DMS53 (cell line): ENCODE results near the gene PCGF3.
A peak's percentile ranks its signal among the peaks of the same experiment; 100 is the strongest.
"Not testable (repeated sequence)": the region's sequence is repeated elsewhere in the genome, so short reads cannot be mapped to it uniquely, and the experiment has no call there.

Experiments
- DNase-seq: peaks from one replicate; lab custom pipeline; 2025; lab: John Stamatoyannopoulos, UW

PCGF3 gene

DNA sequence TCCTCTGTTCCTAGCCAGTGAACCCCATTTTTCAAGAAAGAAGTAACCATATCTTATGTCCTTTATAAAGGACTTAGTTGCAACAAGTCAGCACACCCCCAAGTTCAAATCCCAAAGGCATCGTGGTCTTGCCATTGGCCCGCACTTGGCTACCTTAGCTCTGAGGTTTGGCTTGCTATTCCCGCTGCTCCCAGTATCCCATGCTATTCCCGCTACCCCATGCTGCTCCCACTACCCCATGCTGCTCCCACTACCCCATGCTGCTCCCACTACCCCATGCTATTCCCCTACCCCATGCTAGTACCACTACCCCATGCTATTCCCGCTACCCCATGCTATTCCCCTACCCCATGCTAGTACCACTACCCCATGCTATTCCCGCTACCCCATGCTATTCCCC is 37.4 kb upstream of the PCGF3 start:
- DNase-seq: not testable (repeated sequence)

- DNase-seq: not testable (repeated sequence)
Observed at GRCh38 chr4:669806-670559, 35.6 kb upstream of the PCGF3 start.

- DNase-seq: no peak
Observed at GRCh38 chr4:671769-672168, 33.9 kb upstream of the PCGF3 start.

GRCh38 chr4:673349-674091 is 32.1 kb upstream of the PCGF3 start:
- DNase-seq: peak; percentile 74

DNA sequence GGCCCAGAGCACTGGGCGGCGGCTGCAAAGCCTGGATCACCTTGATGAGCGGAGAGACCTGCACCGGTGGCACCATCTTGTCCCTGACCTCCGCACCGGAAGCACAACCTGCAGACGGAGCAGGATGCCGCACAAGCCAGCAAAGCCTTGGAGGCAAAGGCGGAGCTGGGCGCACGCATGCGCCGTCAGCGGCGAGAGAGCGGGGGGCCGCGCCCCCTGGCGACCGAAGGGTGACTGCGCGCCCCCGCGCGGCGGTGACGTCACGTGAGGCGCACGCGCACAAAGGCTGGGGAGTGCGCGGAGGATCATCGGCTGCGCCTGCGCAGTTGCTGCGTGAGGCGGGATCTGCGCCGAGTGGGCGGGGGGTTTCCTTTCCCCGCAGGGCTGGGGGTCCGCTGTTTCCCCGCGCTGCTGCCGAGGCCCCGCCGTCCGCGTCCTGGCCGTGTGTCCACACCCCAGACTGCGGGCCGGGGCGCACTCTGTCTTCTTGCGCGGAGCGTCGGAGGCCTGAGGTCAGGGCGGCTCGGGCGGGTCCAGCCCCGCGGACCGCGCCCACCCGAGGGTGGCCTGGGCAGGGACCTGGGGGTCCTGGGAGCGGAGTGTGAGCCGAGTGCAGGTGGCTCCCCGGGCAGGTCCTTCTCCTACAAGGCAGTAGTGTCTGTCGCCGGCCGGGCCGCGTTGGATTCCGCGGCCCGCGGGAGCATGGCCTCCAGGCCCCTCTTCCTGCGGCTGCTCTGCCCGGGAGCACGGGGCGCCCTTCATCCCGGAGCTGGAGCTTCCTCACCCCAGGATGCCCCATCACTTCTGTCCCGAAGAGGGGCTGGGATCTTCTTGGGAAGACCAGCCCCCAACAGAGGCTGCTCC is 31.2 kb upstream of the PCGF3 start, which contains the start of the genes ATP5ME and MYL5:
Gene ATP5ME (minus strand): TSS at position 105 of the 864 bp plus-strand sequence. CDS start 29 bp downstream, at position 76.
Gene MYL5 (plus strand): TSS at position 371 of the 864 bp plus-strand sequence. CDS start 3,485 bp downstream, outside the sequence.
- DNase-seq: peak; percentile 100

DNA sequence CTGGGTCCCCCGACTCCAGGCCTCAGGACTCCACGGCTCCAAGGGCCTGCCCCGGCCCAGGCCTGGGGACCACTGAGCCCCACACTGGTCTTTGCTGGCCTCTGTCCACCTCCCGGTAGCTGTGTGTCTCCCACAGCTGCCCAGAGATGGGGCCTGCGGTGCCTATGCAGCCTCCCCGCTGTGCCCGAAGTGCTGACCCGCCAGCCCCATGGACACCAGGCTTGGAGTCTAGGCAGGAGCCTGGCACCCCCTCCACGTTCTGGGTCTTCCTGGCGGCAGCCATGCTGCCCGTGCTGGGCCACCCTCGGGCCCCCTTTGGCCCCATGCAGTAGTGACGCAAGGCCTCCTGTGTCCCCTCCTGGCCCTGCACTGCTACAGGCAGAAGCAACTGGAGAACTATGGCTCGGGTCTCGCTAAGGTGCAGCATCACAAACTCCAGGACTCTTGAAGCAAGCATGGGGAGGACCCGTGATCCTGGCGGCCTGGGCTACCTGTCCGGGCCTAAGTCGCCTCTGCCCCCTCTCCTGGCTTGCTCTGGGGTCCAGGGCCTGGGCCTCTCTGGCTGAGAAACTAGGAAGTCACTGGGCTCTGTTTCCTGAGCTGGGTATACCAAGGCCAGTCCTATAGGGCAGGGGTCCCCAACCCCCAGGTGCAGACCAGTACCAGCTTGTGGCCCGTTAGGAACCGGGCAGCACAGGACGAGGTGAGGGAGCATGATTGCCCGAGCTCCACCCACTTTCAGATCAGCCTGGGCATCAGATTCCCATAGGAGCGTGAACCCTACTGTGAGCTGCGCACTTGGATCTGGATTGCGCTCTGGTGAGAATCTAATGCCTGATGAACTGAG is 30.4 kb upstream of the PCGF3 start:
- no peak for DNase-seq

GRCh38 chr4:675980-676870 is 29.4 kb upstream of the PCGF3 start:
- DNase-seq: no peak

DNA sequence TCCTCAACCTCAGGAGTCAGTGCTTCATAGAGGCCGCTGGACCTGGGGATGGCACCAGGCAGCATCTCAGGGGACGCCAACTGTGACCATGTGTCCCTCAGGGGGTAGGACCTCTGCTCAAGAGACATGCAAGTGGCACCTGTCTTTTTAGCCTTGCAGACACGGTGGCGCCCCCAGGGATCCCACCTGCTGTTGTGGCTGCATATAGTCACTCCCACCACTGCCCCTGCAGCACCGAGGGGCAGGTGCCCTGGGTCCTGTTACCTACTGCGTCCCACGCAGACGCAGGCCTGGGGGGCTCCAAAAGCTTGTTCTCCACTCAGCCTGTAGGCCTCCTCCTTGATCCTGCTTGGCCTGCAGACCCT is 28.8 kb upstream of the PCGF3 start:
- DNase-seq: no peak

- DNase-seq: peak; percentile 97
Observed at GRCh38 chr4:677431-678293, 28.0 kb upstream of the PCGF3 start.

DNA sequence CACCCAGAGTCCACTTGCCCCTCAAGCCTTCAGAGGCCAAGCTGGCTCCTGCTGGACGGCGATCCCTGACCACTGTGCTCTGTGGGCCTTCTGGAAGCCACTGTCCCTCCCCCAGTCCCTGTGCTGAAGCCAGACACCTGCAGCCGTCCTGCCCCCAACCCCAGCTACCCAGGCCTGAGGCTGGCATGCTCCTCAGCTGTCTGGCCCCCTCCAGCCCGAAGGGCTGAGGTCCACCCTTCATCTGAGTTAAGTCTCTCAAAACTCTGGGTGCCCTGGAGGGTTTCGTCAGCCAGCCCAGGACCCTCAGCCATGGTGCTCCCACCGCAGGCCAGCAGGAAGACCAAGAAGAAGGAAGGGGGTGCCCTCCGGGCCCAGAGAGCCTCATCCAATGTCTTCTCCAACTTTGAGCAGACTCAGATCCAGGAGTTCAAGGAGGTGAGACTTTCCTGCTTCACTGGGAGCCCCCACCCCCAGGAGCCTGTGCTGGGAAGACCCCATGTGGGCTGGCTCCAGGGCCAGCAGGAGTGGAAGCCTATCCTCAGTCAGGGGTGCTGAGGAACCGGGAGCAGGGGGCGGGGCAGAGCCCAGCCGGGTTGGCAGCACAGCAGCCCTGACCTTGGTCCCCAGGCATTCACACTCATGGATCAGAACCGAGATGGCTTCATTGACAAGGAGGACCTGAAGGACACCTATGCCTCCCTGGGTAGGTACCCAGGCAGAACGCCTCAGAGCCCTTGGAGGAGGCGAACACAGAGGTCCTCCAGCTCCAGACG is 27.1 kb upstream of the PCGF3 start:
- DNase-seq: no peak

- DNase-seq: no peak
Observed at GRCh38 chr4:679104-679481, 26.5 kb upstream of the PCGF3 start.

- no peak for DNase-seq
Observed at GRCh38 chr4:679629-680028, 26.0 kb upstream of the PCGF3 start.

DNA sequence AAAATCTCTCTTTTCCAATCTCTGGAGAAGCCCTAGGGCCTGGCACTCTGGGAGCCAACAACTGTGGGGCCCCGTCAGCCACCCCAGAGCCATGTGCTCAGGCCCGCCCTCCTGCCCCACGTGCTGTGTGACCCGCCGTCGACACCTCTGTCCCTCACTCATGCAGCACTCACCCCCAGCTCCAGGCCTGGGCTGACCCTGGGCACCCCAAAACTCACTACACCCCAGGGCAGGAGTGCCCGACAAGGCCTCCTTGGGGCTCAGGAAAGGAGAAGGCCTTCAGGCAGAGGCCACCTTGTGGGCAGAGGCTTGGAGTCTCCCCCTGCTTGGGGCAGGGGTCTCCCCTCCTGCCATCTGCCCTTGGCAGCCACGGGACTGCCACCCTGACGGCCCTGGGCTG is 25.5 kb upstream of the PCGF3 start:
- DNase-seq: no peak

DNA sequence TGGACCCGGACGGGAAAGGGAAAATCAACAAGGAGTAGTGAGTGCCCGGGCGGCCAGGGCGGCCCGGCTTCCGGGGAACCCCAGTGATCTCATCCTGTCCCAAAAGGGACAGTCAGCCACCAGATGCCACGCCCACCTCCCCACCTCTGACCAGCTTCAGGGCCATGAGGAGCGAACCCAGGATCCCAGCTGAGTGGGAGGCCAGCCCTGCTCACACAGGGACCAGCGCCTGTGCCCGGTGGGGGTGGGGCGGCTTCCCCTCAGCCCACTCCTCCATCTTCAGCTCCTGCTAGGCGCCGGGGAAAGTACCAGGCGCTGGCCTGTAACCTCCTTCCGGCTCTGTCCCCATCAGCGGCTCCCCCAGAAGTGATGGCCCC is 25.1 kb upstream of the PCGF3 start:
- DNase-seq: peak; percentile 78

DNA sequence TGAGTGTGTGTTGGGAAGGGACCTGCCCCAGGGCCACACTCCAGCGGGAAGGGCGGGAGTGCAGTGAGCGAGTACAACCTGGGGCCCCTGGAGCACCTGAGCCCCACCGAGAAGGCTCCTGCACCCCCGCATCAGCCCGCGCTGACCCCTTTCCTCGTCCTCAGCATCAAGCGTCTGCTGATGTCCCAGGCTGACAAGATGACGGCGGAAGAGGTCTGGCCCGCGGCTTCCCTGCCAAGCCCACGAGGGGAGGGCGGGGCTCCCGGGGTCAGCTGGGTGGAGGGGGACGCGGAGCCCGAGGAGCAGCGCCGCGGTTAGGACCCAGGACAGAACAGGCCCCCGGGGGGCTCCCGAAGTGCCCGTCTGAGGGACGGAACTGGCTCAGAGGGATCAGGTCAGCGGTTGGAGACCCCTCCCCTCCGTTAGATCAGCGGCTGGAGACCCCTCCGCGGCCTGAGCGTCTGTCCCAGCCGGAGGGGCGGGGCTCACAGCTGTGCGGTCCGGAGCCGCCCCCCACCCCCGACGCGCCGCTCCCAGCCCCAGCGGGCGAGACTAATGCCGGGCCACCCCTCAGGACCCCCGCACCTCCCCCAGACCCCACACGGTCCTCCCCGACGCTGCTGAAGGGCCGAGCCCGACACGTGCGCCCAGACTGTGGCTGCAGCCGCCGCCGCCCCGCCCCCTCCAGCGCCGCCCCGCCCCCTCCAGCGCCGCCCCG is 24.5 kb upstream of the PCGF3 start:
- DNase-seq: peak; percentile 93

DNA sequence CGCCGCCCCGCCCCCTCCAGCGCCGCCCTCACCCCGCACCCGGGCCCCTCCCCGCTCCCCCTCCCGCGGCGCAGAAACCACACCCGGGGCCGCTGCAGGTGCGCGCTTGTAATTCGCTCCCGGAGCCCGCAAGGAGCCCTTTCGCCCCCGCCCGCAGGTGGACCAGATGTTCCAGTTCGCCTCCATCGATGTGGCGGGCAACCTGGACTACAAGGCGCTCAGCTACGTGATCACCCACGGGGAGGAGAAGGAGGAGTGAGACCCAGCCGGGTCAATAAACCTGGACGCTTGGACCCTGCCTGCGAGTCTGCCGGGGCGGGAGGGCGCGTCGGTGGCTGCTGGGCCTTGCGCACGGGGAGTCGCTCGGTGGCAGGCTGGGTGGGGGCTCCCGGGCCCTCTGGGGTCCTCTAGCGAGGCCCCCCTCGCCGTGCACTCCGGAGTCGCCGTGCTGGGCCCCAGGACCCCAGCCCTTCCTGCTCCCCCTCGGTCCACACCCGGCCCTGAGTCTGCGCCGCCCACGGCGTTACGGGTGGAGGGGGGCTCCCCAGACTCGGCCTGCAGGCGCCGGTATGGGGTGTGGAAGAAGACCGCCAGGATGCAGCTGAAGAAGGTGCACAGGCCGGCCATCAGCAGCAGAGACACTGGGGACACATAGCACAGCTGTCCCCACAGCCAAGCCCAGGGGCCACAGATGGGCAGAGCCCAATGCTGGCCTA is 23.7 kb upstream of the PCGF3 start:
- DNase-seq: peak; percentile 97

GRCh38 chr4:682490-683172 is 23.0 kb upstream of the PCGF3 start:
- DNase-seq: peak; percentile 97
